Esophagus muscularis mucosa (tissue), 4 donors: ENCODE data around the gene MCM9. TPM values are rescaled to one million over a fixed set of nuclear protein-coding genes. Genes with fewer than 3 reads are reported as not detected.

ENCODE experiments used
- DNase-seq: peaks from one replicate; pipeline ENCODE4 v3.0.0-alpha.2; 2017; ENCODE audit errors: extremely low spot score
- H3K27ac ChIP-seq, 4 donors: fragments of 200-600 bp; sonication (generic); replicated peaks in 1 of 4; 1 replicate in 3 of 4; 2 replicates in 1 of 4; pipeline ENCODE4 v1.5.1; 2016 to 2019; ENCODE audit warnings: mild to moderate bottlenecking in 1 of 4
- H3K27me3 ChIP-seq, 4 donors: fragments of 200-600 bp; sonication (generic); one replicate each; pipeline versions ENCODE4 v1.5.1 to v1.6.0; 2016 to 2019
- H3K36me3 ChIP-seq, 4 donors: fragments of 200-600 bp; sonication (generic); one replicate each; pipeline ENCODE4 v1.5.1; 2016 to 2019
- H3K4me1 ChIP-seq, 4 donors: fragments of 200-600 bp; sonication (generic); one replicate each; pipeline ENCODE4 v1.5.1; 2016 to 2019
- H3K4me3 ChIP-seq, 4 donors: fragments of 200-600 bp; sonication (generic); 1 replicate in 2 of 4; 2 replicates in 2 of 4; pipeline ENCODE4 v1.5.1; 2016 to 2019; ENCODE audit warnings: mild to moderate bottlenecking in 4 of 4, moderate library complexity in 1 of 4
- H3K9me3 ChIP-seq, 4 donors: fragments of 200-600 bp; sonication (generic); 1 replicate in 3 of 4; 2 replicates in 1 of 4; pipeline ENCODE4 v1.5.1; 2016 to 2019
- EP300 ChIP-seq: sonication (generic); formaldehyde crosslinking; IDR thresholded peaks from one replicate; pipeline ENCODE4 v1.6.1; 2017; ENCODE audit warnings: antibody characterized with exemption
- POLR2A ChIP-seq: fragments of 450-650 bp; IDR thresholded peaks from one replicate; pipeline ENCODE4 v1.6.1; 2017; ENCODE audit warnings: antibody characterized with exemption, moderate library complexity, mild to moderate bottlenecking, low read depth
- POLR2AphosphoS5 ChIP-seq, 2 donors: sonication (generic); formaldehyde crosslinking; IDR thresholded peaks; one replicate each; pipeline ENCODE4 v1.6.1; 2017; ENCODE audit warnings: antibody characterized with exemption in 2 of 2
- WGBS: methylation state at CpG from one replicate; pipeline ENCODE4 v1.1.5; 2018; 5-methylcytosine and 5-hydroxymethylcytosine counted together
- intact Hi-C: fragments of 100-400 bp; cut with DNase I; formaldehyde crosslinking; loops from one replicate; pipeline ENCODE4 v1.15.1; 2023
- total RNA-seq, 4 donors: library from RNA; depleted of rRNA; stranded (reverse); fragments of >200 nt; gene quantifications; one replicate each; pipeline versions ENCODE4 v1.1.0 to v1.2.1, GENCODE V29; 2016
- TF ChIP-seq, protein P1 (sequence below), 3 experiments: fragments of 200-600 bp in 2 of 3; fragments of 450-650 bp in 1 of 3; sonication (generic) in 2 of 3; IDR thresholded peaks; one replicate each; pipeline ENCODE4 v1.5.1; 2017 to 2019; ENCODE audit warnings: antibody characterized with exemption in 3 of 3, mild to moderate bottlenecking in 2 of 3, moderate library complexity in 1 of 3

The MCM9 gene
- total RNA-seq, 4 donors from 2014 or later = 10.8 to 18.1 (median 11.3) TPM

DNA sequence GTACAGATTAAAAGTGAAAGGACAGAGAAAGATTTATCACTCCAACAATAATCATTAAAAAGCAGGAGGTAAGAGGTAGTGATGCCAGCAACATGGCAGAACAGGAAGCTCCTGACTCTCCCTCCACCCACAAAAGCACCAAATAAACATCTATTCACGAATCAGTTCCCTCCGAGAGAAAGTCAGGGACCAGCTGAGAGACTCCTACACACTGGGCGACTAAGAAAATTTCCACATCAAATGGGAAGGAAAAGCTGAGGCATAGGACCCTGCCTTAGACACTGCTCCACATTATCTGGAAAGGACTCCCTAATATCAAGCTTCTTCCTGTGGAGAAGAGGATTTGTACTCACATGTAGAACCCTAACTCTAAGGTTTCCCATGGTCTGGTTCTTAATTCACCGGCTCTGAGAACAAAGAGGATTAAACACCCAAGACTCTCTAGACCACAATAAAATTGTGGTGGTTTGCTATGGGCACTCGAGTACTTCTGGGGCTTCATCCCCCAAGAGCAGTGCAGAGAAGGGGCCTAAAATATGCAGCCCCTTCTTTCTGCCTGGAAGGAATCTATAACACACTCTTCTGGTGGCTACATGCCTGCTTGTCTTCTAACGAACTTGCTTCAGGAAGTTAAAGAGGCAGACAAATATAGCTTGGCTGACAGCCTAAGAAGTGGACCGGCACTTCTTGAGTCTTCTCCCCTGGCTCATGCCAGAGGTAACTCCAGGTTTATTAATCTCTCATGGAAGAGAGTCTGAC is 70.4 kb downstream of the MCM9 start:
- Histone ChIP-seq H3K9me3 (no peaks in the 10 kb centered on the region), H3K36me3 (peaks cover 0 to 7% (median 1%) of the 10 kb centered on the region in 4 donors), H3K4me1 (peaks cover 13 to 29% (median 16%) of the 10 kb centered on the region in 4 donors), H3K27me3 (no peaks in the 10 kb centered on the region), H3K4me3 (no peak overlapping the region), H3K27ac (no peak overlapping the region)
- intact Hi-C loops = no loop called here
- no peak for DNase-seq
- WGBS = 42% methylated on average over 6 of the region's 7 CpGs
- TF ChIP-seq POLR2AphosphoS5 (IDR thresholded peaks at IDR 0.05) (no peak), EP300 (no peak), POLR2A (no peak)
- TF ChIP-seq, protein P1, sequence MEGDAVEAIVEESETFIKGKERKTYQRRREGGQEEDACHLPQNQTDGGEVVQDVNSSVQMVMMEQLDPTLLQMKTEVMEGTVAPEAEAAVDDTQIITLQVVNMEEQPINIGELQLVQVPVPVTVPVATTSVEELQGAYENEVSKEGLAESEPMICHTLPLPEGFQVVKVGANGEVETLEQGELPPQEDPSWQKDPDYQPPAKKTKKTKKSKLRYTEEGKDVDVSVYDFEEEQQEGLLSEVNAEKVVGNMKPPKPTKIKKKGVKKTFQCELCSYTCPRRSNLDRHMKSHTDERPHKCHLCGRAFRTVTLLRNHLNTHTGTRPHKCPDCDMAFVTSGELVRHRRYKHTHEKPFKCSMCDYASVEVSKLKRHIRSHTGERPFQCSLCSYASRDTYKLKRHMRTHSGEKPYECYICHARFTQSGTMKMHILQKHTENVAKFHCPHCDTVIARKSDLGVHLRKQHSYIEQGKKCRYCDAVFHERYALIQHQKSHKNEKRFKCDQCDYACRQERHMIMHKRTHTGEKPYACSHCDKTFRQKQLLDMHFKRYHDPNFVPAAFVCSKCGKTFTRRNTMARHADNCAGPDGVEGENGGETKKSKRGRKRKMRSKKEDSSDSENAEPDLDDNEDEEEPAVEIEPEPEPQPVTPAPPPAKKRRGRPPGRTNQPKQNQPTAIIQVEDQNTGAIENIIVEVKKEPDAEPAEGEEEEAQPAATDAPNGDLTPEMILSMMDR (IDR thresholded peaks at IDR 0.05) = no peak

DNA sequence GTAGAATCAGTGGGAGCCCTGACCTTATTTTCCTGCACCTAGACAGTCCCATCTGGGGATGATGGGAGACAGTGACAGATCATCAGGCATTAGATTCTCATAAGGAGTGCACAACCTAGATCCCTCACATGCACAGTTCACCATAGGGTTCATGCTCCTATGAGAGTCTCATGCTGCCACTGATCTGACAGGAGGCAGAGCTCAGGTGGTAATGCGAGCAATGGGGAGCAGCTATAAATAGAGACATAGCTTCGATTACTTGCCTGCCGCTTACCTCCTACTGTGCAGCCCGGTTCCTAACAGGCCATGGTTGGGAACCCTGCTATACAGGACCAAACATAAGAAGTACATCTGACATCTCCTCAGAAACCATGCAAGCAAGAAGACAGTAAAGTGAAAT is 72.5 kb downstream of the MCM9 start:
- no peak for DNase-seq
- Histone ChIP-seq H3K4me1 (peaks cover 13 to 29% (median 16%) of the 10 kb centered on the region in 4 donors), H3K9me3 (no peaks in the 10 kb centered on the region), H3K4me3 (no peak overlapping the region), H3K27me3 (no peaks in the 10 kb centered on the region), H3K36me3 (peaks cover 0 to 7% (median 1%) of the 10 kb centered on the region in 4 donors), H3K27ac (no peak overlapping the region)
- TF ChIP-seq, protein P1 (IDR thresholded peaks at IDR 0.05) = no peak
- TF ChIP-seq EP300 = no peak
- no peak for TF ChIP-seq POLR2A
- TF ChIP-seq POLR2AphosphoS5 (IDR thresholded peaks at IDR 0.05) = no peak
- 88% methylated on average over 4 of the region's 4 CpGs for WGBS
- intact Hi-C loops = no loop called here

- Histone ChIP-seq H3K4me3 (no peak overlapping the region), H3K27ac (no peak overlapping the region), H3K4me1 (peaks cover 13 to 29% (median 16%) of the 10 kb centered on the region in 4 donors), H3K27me3 (no peaks in the 10 kb centered on the region), H3K9me3 (no peaks in the 10 kb centered on the region), H3K36me3 (peaks cover 0 to 7% (median 1%) of the 10 kb centered on the region in 4 donors)
- WGBS = 93% methylated on average over 10 of the region's 10 CpGs
- no peak for DNase-seq
- TF ChIP-seq, protein P1 (IDR thresholded peaks at IDR 0.05) = no peak
- no peak for TF ChIP-seq POLR2A
- TF ChIP-seq POLR2AphosphoS5 (IDR thresholded peaks at IDR 0.05) = no peak
- no peak for TF ChIP-seq EP300
- intact Hi-C loops = no loop called here
Observed at GRCh38 chr6:118860880-118861279, 74.1 kb downstream of the MCM9 start.

DNA sequence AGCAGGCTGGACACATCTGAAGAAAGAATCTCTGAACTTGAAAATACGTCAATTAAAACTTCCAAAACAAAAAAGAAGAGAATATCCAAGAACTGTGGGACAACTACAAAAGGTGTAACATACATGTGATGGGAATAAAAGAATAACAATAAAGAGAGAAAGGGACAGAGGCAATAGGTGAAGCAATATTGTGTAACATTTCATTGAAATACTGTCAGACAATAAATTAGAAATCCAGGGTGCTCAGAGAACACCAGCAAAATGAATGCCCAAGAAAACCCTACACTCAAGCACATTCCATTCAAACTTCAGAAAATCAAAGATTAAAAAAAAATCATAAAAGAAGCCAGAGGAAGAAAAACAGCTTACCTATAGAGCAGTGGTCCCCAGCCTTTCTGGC is 74.6 kb downstream of the MCM9 start:
- Histone ChIP-seq H3K36me3 (peaks cover 0 to 7% (median 1%) of the 10 kb centered on the region in 4 donors), H3K27ac (no peak overlapping the region), H3K4me1 (peaks cover 11 to 27% (median 14%) of the 10 kb centered on the region in 4 donors), H3K27me3 (no peaks in the 10 kb centered on the region), H3K4me3 (no peak overlapping the region), H3K9me3 (no peaks in the 10 kb centered on the region)
- intact Hi-C loops = no loop called here
- DNase-seq = no peak
- 97% methylated on average over 1 of the region's 1 CpG for WGBS
- TF ChIP-seq POLR2A (no peak), EP300 (no peak), POLR2AphosphoS5 (IDR thresholded peaks at IDR 0.05) (no peak)
- TF ChIP-seq, protein P1 (IDR thresholded peaks at IDR 0.05) = no peak
